VCaP (cell line): Measurements from ENCODE around the gene MVD.

ENCODE experiments used
- H3K27ac ChIP-seq: fragments of 450-650 bp; 2 replicates; pipeline ENCODE4 v1.5.1; 2017
- CTCF ChIP-seq: fragments of 450-650 bp; conservative IDR thresholded peaks from 2 replicates; pipeline ENCODE4 v1.5.1; 2017; ENCODE audit warnings: mild to moderate bottlenecking, moderate library complexity

The MVD gene

DNA sequence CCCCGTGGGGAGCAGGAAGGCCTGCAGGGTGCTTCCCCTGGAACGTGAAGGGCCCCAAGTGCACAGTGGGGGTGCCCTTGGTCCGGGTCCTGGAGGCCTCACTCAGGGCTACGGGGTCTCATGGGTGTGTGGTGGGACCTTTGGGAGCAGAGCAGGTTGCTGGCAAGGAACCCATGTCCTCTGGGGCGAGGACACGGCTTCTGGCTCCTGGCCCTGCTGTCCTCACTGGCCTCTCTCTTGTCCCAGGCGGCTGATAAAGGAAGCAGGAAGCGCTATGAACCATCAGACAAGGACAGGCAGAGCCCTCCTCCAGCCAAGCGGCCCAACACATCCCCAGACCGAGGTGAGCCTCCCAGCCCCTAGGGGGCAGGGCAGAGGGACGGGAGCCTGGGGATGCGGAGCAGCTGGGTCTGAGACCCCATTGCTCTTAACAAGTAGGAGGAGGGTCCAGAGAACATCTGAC lies 34.3 kb downstream of the MVD start:
- no peak overlapping the region for H3K27ac ChIP-seq
- peak; percentile 25; the same call in 1 of the 2 replicates for TF ChIP-seq CTCF

GRCh38 chr16:88627531-88628411 lies 35.1 kb downstream of the MVD start:
- no peak overlapping the region for H3K27ac ChIP-seq
- no peak for TF ChIP-seq CTCF

DNA sequence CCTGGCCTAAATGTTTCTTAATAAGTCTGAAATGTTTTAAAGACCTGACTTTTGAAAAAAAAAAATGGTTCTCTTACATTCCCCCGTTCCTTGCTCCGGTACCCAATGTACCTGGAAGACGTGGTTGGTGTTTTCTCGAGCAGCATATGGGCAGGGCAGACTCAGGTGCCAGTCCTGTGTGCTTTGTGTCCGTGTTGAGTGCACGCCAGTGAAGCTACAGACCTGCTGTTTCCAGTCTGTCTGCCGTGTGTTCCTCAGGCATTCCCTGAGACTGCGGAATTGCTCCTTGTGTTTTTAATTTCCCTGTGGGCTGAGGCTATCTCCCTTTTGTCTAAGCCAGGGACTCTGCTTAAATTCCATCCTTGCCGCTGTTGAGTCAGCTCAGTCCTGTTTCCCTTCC lies 36.2 kb downstream of the MVD start:
- no peak for TF ChIP-seq CTCF
- H3K27ac ChIP-seq = no peak overlapping the region

GRCh38 chr16:88624977-88625576 lies 37.8 kb downstream of the MVD start:
- no peak overlapping the region for H3K27ac ChIP-seq
- no peak for TF ChIP-seq CTCF

GRCh38 chr16:88624481-88624880 lies 38.4 kb downstream of the MVD start:
- H3K27ac ChIP-seq = no peak overlapping the region
- TF ChIP-seq CTCF = no peak

DNA sequence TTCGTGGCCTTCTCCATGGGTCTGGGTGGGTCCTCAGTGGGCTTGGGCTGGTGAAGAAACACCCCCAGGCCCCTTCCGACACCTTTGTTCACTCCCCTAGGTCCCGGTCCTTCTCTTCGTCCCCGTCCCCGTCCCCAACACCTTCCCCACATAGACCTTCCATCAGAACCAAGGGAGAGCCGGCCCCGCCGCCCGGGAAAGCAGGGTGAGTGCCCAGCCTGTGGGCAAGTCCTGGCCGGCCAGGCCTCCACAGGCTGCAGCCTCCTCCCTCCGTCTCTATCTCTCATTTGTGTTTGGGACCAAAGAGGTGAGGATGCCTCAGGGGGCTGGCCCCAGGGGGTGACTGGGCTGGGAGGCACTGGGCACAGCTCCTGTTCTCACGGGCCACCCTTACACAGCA lies 39.0 kb downstream of the MVD start:
- no peak for TF ChIP-seq CTCF
- H3K27ac ChIP-seq = no peak overlapping the region

GRCh38 chr16:88622866-88623265 lies 40.0 kb downstream of the MVD start:
- no peak overlapping the region for H3K27ac ChIP-seq

More at GRCh38 chr16:88622866-88623265, 40.0 kb downstream of the MVD start:
- TF ChIP-seq CTCF = no peak
